ENCODE results near the gene ADARB2.

- TF ChIP-seq POLR2AphosphoS5 (IDR thresholded peaks at IDR 0.05), result no peak
- TF ChIP-seq EP300 (IDR thresholded peaks at IDR 0.05), result no peak
- TF ChIP-seq POLR2A (IDR thresholded peaks at IDR 0.05), result no peak
- no peak for TF ChIP-seq CTCF (IDR thresholded peaks at IDR 0.05)
Observed at GRCh38 chr10:1612908-1613307, 124.4 kb downstream of the ADARB2 start.
